ENCODE measurements around the gene PIWIL4. TPM values are rescaled to one million over a fixed set of nuclear protein-coding genes. Genes with fewer than 3 reads are reported as not detected.

PIWIL4 gene
- total and polyA plus RNA-seq, 9 of the 15 experiments (the other 6 are each of a cell fraction or from before 2014, with no cell fraction given) = 6.3 to 17.0 (median 10.8) TPM

GRCh38 chr11:94661444-94661843, 94.3 kb downstream of the PIWIL4 start:
- Histone ChIP-seq H4K20me1 (replicated peaks; ENCODE audit: control insufficient read depth, insufficient read depth, low read length) (no peaks in the 10 kb centered on the region), H3K27me3 (ENCODE audit: control insufficient read depth in 2 of 2, insufficient read depth in 2 of 2, low read length in 2 of 2) (no peaks in the 10 kb centered on the region), H3K36me3 (ENCODE audit: control insufficient read depth, insufficient read depth, low read length) (no peaks in the 10 kb centered on the region), H3K4me1 (replicated peaks in 1 of 2; ENCODE audit: control insufficient read depth in 2 of 2, insufficient read depth in 2 of 2, low read length in 2 of 2) (no peaks in the 10 kb centered on the region), H3K9ac (ENCODE audit: insufficient read depth in 1 of 2, low read depth in 2 of 2, low read length in 2 of 2) (no peak overlapping the region), H3K79me2 (ENCODE audit: control insufficient read depth, insufficient read depth, low read length) (no peaks in the 10 kb centered on the region), H3K4me2 (ENCODE audit: insufficient read depth, low read length) (no peak overlapping the region), H2AFZ (ENCODE audit: low read depth, low read length) (no peak overlapping the region), H3K9me3 (replicated peaks; ENCODE audit: control insufficient read depth, insufficient read depth, low read depth, low read length) (no peaks in the 10 kb centered on the region), H3K9me1 (ENCODE audit: control insufficient read depth, insufficient read depth, low read length) (no peaks in the 10 kb centered on the region), H3K27ac (ENCODE audit: extremely low read depth, low read depth, low read length) (no peak overlapping the region), H3K4me3 (no peak overlapping the region)
- CTCF ChIA-PET (ENCODE audit: low intra/inter-chr PET ratio) = no interaction called here
- in situ Hi-C loops (cut with MboI) = no loop called here
- intact Hi-C loops (cut with micrococcal nuclease) = no loop called here
- BruUV-seq (replicated peaks) = no TSS peak
- no peak for TF ChIP-seq DIDO1 (tag; IDR thresholded peaks at IDR 0.05; ENCODE audit: low read depth)
- no peak for TF ChIP-seq GTF2A2 (tag; IDR thresholded peaks at IDR 0.05)
- no peak for TF ChIP-seq NRF1 (conservative IDR thresholded peaks at IDR 0.05 in 1 of 2, IDR thresholded peaks at IDR 0.05 in 1 of 2)
- no peak for TF ChIP-seq ZNF3 (CRISPR knock-in tag; IDR thresholded peaks at IDR 0.05)
- TF ChIP-seq FOSL1 (tag; conservative IDR thresholded peaks at IDR 0.05) = no peak
- no peak for TF ChIP-seq SAFB2 (IDR thresholded peaks at IDR 0.05; ENCODE audit: borderline replicate concordance, low read depth, low read length, severe bottlenecking)
- TF ChIP-seq SMARCA4 (IDR thresholded peaks at IDR 0.05) = no peak
- TF ChIP-seq EP300 (IDR thresholded peaks at IDR 0.05; ENCODE audit: low read length) = no peak
- no peak for TF ChIP-seq CBFA2T2 (conservative IDR thresholded peaks at IDR 0.05)
- TF ChIP-seq CEBPB (tag; IDR thresholded peaks at IDR 0.05) = no peak
- no peak for TF ChIP-seq MITF (IDR thresholded peaks at IDR 0.05)
- TF ChIP-seq BMI1 (IDR thresholded peaks at IDR 0.05; ENCODE audit: low read length) = no peak
- no peak for TF ChIP-seq HBP1 (CRISPR knock-in tag; IDR thresholded peaks at IDR 0.05)
- no peak for TF ChIP-seq HINFP (tag; conservative IDR thresholded peaks at IDR 0.05; ENCODE audit: low read depth)
- no peak for TF ChIP-seq HMG20B (CRISPR knock-in tag; IDR thresholded peaks at IDR 0.05)
- TF ChIP-seq RUNX1 (IDR thresholded peaks at IDR 0.05; ENCODE audit: low read depth) = no peak
- no peak for TF ChIP-seq ZBTB49 (CRISPR knock-in tag; IDR thresholded peaks at IDR 0.05; ENCODE audit: borderline replicate concordance)
- TF ChIP-seq YBX1 (IDR thresholded peaks at IDR 0.05) = no peak
- TF ChIP-seq ZC3H4 (CRISPR knock-in tag; IDR thresholded peaks at IDR 0.05; ENCODE audit: borderline replicate concordance) = no peak
- ATAC-seq (no peak), DNase-seq (ENCODE audit: extremely low read depth in 1 of 4, low spot score in 3 of 4) (no peak), FAIRE-seq (no peak)
- WGBS (ENCODE audit: insufficient coverage, low coverage, missing lambda C conversion rate) = 14% methylated on average over 1 of the region's 1 CpG
- POLR2A ChIA-PET = no interaction called here
